GM23338 (cell line): ENCODE results near the gene PF4V1.

Experiments
- CREB1 ChIP-seq: fragments of 250-450 bp; sonication (Bioruptor Pico); IDR thresholded peaks from 2 replicates; pipeline ENCODE4 v1.5.0; 2020; ENCODE audit warnings: low read depth, mild to moderate bottlenecking, moderate library complexity
- CTCF ChIP-seq, 2 experiments: fragments of 200-600 bp in 1 of 2; sonication (generic) in 1 of 2; conservative IDR thresholded peaks; 2 replicates each; pipeline versions ENCODE4 v1.5.1 to v1.6.1; 2016 to 2017; ENCODE audit warnings: antibody characterized with exemption in 2 of 2, low read depth in 2 of 2, mild to moderate bottlenecking in 2 of 2, moderate library complexity in 1 of 2
- JUNB ChIP-seq: IDR thresholded peaks from one replicate; pipeline ENCODE4 v1.6.1; 2016; ENCODE audit warnings: antibody characterized with exemption; ENCODE audit not compliant: unreplicated experiment

- TF ChIP-seq JUNB = no peak
- no peak for TF ChIP-seq CREB1
- TF ChIP-seq CTCF (conservative IDR thresholded peaks at IDR 0.05; ENCODE audit: low read depth in 2 of 2) = no peak
Observed at GRCh38 chr4:73862322-73862721, 9.2 kb downstream of the PF4V1 start.
